MM.1S (cell line): ENCODE data around the gene RNASEL.
A peak's percentile ranks its signal among the peaks of the same experiment; 100 is the strongest.

Experiments
- EZH2phosphoT487 ChIP-seq: fragments of 300-600 bp; sonication (generic); IDR thresholded peaks from 2 replicates; pipeline ENCODE4 v1.6.1; 2018; ENCODE audit warnings: antibody characterized with exemption, low read length
- TF ChIP-seq, protein P1 (sequence below): fragments of 300-600 bp; sonication (generic); IDR thresholded peaks from 2 replicates; pipeline ENCODE4 v1.5.1; 2016; ENCODE audit warnings: antibody characterized with exemption, low read length, mixed read lengths

DNA sequence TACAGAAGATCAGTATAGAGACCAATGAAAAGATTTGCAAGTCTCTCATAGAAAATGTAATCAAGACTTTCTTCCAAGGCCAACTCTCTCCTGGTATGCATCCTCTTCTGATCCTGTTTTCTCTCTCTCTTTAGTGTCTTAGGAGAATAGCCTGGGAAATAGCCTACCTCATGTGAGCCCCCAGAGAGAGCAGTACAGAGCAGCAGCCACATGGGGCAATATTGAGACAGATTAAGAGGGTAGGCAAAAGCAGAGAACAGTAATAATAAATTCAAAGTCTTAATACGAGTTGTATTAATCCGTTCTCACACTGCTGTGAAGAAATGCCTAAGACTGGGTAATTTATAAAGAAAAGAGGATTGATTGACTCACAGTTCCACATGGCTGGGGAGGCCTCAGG is 61.4 kb downstream of the RNASEL start:
- TF ChIP-seq, protein P1, sequence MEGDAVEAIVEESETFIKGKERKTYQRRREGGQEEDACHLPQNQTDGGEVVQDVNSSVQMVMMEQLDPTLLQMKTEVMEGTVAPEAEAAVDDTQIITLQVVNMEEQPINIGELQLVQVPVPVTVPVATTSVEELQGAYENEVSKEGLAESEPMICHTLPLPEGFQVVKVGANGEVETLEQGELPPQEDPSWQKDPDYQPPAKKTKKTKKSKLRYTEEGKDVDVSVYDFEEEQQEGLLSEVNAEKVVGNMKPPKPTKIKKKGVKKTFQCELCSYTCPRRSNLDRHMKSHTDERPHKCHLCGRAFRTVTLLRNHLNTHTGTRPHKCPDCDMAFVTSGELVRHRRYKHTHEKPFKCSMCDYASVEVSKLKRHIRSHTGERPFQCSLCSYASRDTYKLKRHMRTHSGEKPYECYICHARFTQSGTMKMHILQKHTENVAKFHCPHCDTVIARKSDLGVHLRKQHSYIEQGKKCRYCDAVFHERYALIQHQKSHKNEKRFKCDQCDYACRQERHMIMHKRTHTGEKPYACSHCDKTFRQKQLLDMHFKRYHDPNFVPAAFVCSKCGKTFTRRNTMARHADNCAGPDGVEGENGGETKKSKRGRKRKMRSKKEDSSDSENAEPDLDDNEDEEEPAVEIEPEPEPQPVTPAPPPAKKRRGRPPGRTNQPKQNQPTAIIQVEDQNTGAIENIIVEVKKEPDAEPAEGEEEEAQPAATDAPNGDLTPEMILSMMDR, result peak; percentile 38
- TF ChIP-seq EZH2phosphoT487, result no peak
